GM21528 (cell line): Measurements from ENCODE around the gene MUC2.

Experiments
- ATAC-seq: cut with Tn5 transposase; IDR thresholded peaks from one replicate; pipeline ENCODE4 v1.9.1; 2021; ENCODE audit warnings: mild to moderate bottlenecking, moderate library complexity; ENCODE audit not compliant: unreplicated experiment, low FRiP score

MUC2 gene

DNA sequence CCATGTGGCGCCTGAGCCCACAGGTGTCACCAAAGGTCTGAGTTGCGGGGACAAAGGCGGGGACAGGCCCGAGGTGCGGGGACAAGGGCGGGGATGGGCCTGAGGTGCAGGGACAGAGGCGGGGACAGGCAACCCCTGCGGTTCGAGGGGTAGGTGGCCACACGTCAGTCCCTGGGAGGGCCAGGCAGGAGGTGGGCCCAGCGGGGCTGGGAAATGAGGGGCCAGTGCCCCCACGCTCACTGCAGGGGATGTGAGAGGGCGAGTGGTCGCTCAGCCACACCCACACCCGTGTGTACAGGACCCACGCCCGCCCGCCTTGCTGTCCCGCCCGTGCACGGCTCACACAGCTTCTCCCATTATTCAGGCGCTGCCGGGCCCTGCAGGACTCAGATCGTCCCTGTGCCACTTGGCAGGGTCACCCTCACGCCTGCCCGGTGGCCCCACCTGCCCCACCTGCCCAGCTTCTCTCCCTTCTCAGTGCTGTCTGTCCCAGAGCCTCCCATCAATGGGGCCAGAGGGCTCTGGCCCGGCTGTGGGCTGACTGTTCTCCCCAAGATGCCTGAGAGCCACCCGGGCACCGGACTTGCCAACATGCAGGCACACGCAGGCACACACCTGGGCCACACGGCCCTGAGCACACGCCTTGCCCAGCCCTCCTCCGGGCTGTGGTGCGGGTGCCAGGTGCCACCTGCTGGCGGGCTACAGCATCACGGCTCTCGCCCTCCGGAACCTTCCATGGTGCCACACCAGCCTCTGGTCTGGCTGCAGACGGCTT is 23.9 kb upstream of the MUC2 start:
- no peak for ATAC-seq

DNA sequence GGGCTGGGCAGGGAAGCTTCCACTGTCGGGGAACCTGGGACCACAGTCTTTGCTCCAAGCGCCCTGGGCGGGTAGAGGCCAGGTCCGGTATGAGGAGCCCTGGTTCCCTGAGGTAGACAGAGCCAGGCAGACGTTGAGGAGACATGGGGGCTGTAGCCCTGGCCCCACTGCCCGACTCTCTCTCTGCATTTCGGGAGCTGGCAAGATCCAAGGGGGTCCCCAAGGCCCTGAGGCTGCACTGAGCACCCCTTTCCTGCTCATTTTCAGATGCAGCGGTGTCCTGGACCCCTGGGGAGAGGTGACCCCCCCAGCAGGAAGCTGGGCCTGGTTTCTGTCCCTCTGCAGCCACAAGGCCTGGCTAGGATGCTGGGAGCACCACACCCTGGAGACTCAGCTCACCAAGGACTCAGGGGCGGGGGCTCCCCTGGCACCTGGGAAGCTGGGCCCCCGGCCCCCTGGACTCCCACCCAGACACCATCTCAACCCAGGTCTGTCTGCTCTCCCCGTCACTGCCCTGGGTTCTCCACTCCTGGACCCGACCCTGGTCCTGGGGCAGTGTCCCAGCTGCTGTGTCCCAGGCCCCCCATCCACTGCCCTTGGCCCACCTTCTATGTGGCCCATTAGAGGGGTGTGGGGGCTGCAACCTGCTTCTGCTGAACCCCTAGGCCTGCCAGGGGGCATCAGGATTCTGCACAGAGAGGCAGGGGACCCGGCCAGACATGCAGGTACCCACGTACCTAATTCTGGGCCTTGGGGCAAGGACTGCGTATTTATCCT is 23.1 kb upstream of the MUC2 start:
- no peak for ATAC-seq

DNA sequence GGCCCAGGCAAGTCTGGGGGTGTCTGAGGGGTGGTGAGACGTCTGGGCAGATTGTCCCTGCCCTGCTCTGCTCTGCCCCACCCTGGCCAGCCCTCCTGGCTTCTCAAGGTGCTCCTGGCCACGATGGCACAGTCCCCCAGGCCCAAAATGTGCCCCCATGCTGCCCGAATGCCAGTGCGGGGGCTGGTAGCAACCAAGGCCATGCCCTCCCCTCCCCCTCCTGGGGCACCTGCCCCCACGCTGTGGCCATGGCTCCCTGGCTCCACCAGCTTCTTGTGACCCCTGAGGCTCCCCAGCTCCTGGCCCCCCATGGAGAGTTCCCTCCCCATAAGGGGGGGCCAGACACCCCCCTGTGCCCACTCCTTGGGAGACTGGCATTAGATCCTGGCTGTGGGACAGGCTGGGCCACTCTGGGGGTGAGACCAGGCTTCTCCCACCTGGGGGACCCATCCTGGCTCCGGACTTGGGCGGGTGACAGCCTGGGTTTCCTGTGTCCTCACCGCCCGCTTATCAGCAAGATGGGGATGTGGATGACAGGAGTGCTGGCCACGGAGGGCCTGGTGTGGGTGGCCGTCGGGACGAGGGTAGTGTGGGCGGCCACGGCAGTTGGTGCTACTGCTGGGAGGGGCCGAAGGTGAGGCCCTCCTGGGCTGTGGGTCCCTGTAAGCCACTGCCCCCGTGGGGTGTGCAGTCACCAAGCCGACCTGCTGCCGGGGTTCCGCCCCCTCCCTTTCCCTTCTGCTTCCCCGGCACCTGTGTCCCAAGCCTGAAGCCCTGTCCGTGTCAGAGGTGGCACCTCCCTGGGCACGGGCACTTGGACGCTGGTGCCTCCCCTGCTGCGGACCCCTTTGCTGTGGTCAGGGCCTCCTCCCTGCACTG is 22.3 kb upstream of the MUC2 start:
- no peak for ATAC-seq

DNA sequence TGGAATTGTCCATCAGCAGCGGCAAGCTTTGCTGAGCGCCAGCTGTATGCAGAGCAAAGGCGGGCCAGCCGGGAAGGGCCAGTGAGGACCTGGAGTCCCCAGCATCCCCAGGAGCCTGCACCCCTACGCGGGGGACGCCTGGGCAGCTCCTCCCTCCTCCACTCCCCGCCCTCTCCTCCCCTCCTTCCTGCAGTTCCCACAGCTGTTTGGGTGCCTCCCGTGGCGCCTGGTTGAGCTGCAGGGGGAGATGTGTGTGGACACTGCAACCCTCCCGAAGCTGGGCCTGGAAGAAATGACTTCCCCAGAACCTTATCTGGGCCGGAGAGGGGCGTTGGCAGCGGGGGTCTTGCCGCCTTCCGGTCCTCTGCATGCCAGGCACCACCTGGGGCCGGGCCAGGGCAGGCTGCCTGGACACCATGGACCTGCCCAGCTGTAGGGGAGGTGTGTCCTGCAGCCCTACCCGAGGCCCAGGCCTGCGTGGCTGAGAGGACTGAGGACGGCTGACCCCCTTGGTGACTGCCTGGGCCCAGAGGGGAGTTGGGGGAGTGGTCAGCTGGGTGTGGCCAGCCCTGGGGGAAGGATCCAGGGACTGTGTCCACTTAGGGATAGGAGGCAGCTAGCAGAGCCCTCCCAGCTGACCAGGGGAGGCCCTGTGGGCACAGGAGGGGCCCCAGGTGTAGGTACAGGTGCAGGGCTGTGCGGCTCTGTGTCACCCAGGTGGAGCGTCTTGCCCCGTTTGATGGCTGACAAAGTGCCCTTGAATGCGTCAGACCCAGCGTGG is 21.4 kb upstream of the MUC2 start:
- ATAC-seq, result no peak

DNA sequence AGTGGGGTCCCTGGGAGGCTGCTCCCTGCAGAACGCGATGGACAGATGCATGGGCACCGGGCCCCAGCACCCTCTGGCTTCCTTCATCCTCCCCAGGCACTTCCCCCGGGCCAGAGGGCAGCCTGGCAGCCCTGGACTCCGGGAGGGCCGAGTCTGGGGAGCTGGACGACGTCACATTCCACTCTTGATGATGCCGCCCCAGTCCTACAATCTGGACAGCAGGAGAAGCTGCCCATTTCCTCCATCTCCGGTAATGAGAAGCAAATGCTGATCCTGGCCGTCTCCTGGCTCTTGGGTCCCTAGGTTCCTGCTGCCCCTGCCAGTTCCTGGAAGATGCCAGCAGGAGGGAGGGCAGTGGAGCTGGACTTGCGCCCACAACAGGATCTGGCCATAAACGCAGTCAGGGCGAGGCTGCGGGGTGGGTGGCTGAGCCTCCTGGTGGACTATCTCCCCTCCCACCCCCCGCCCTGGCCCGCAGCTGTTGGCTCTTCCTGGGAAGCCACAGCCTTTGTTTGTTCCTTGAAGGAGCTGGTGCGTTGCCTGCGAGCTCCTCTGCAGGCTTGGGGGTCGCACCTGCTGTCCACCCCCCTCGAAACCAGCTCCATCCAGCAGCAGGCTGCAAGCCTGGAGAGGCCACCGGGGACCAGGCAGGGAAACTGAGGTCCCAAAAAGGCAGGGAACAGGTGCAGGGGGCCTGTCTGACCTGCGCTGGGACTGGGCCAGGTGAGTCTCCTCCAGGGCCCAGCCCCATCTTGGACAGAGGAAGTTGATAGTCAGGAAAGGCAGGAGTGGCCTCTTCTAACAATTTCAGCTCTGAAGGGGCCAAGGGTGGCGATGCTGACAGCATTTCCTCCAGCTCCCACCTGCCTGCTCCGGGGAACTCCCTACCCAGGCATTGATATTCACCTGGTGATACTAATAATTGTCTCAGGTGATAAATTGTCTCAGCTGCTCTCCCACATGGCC is 20.2 kb upstream of the MUC2 start:
- no peak for ATAC-seq

DNA sequence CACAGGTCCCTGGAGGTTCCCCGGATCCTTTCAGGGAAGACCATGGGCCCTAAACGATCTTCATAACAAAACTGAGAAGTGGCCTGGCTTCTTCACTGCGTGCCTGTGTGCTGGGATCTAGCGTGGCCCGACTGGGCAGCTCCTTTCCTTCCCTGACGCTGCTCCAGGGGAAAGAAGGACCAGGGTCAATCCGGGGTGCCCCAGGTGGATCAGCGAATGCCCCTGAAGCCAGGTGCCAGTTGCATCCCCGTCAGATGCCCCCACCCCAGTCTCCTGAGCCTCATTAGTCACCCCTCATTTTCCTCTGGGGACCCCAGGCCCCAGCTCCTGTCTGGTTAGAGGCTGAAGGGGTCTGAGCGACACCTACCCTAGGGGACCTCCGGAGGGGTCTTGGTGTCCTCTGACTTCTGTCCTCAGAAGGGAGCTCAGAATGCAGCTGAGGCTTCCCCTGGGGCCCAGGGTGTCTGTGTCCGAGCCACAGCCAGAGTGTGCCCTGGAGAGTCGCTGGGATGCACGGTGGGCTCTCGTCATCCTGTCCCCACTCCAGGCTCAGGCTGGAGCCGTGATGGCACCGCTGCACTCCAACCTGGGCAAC is 19.5 kb upstream of the MUC2 start:
- ATAC-seq, result no peak

DNA sequence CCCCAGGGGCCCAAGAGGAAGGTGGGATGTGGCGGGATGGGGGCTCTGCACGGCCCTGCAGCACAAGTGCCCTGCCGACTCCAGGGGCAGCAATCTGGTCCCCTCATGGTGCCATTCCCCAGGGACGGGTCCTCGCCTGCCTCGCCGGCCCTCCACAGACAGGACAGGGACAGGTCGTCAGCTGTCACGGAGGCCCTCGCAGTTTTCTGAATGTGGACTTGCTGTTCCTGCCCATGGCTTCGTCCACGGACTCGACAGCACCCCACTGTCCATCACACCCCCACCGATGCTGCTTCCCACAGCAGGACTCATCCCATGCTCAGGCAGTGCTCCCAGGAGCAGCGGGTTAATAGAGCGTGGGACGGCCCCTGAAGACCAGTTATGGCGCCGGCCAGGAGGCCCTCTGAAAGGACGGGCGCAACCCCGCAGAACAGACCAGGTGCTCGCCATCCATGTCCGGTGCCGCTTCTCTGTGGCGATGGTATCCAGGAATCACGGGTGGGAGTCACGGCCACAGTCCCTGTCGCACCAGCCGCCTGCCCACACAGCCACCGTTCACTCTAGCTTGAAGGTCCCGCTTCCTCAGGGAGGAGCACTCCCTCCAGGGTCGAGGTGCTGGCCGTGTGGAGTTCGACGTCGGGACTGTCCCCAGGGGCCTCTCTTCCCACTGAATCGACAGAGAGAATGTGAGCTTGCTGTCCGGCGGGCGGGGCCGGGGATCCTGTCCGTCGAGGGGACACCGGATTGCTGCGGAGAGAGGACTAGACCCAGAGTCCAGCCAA is 18.5 kb upstream of the MUC2 start:
- ATAC-seq, result no peak

DNA sequence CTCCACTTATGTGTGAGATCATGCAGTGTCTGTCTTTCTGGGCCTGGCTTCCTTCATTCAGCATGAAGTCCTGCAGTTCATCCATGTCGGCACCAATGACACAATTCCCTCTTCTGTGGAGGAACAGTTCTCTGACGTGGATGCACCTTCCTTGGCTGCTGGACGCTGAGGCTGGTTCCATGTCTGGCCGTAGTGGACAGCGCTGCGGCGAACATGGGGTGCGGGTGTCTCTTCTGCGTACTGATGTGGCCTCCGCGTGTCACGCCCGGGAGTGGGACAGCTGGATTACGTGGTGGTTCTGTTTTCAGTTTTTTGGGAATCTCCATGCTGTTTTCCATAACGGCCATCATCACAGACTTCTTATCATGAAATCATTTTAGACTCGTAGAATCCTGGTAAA is 16.9 kb upstream of the MUC2 start:
- no peak for ATAC-seq

DNA sequence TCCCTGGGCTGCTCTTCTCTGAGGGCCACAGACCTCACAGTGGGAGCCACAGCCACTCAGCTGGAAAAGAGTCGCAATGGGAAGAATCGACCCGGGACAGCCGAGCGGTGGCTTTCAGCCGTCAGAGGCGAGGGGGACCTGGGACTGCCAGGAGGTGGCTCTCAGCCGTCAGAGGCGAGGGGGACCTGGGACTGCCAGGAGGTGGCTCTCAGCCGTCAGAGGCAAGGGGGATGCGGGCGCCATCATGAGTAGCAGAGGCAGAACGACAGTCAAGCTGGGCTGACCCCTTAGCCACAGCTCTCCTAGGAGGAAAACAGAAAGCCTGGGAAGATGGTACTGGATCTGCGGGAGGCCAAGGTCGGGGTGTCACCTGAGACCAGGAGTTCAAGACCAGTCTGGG is 14.9 kb upstream of the MUC2 start:
- no peak for ATAC-seq

DNA sequence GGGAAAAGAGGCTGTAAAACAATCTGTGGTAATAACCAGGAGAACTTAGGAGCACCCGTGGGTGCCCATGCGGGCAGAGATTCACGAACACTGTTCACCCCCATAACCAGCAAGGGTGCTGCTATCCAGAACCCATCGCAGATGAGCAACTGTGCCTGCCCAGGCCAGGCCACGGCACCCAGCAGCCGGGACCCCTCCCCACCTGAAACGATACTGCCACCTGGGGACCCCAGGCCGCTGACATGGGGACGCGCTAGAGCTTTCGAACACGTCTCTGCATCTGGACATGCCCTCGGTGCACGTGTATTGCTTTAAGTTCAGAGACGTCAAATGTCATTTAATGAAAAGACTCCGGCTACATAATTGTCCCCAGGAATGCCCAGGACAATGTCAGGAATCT is 14.3 kb upstream of the MUC2 start:
- no peak for ATAC-seq

DNA sequence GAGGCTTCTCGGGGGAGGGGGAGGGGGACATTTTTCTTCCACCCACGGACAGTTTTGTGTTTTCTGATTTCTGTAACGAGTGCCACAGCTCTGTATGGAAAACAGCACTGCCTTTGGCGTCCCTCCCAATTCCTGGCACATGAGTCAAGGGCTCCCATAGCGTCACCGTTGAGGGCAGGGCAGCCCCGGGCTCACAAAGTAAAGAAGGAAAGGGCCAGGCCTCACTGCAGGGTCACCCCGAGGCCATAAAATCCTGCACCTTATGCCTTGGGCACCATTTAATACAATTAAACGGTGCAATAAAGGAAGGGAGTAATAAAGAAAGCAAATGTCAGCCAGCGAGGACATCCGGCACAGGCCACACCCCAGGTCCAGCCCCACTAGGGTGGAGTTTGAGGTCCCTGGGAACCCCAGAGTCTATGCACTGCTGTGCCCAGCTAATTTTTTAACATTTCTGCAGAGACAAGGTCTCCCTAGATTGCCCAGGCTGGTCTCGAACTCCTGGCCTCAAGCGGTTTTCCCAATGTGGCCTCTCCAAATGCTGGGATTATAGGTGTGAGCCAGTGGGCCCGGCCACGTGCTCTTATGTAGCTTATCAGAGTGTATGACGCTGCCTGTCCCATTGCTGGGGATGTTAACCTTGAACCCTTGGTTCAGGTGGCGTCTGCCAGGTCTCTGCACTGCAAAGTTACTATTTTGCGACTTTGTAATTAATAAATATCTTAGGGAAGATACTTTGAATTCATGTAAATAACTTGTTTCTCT is 13.6 kb upstream of the MUC2 start:
- no peak for ATAC-seq

DNA sequence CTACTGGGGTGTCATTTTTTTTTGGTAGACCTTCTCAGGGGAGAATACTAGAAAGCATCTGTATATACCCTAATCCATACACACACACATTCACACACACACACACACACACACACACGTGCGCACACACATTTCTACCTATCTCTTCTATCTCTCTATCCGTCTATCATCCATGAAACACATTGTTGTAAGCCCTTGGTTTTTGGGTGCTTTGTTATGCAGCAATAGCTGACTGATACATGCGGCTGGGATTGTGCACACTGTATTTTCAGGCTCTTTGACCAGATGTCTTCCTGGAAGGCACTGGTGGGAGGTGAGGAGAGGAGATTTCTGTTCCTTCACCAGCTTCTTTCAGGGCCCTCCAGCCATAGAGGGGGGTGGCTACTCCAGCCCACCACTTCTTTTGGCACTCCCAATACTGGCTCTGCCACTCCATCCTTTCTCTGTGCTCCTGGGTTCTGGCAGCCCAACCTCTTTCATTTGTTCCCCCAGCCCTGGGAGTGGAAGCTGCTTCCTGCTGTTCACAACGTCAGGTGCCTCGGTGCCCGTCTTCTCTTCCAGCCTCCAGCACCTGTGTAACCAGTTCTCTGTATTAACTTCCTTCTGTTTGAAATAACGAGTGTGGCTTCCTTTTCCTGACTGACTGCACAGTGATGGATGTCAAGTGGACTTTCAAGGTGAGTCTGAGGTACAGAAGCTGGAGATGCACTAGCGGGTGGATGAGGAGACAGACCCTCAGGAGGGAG is 12.4 kb upstream of the MUC2 start:
- no peak for ATAC-seq

DNA sequence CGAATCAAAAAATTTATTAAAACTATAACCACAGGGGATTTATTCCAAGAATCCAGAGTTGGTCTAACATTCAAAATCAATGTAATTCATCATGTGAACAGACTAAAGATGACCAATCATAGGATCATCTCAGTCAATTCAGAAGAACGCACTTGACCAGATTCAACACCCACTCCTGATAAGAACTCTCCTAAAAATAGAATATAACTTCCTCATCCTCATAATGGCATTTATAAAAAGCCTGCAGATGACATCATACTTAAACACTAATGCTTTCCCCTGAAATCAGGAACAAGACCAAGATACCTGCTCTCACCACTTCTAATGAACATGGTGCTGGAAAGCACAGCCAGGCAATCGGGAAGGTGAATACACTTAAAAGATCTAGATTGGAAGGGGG is 10.5 kb upstream of the MUC2 start:
- ATAC-seq, result no peak

DNA sequence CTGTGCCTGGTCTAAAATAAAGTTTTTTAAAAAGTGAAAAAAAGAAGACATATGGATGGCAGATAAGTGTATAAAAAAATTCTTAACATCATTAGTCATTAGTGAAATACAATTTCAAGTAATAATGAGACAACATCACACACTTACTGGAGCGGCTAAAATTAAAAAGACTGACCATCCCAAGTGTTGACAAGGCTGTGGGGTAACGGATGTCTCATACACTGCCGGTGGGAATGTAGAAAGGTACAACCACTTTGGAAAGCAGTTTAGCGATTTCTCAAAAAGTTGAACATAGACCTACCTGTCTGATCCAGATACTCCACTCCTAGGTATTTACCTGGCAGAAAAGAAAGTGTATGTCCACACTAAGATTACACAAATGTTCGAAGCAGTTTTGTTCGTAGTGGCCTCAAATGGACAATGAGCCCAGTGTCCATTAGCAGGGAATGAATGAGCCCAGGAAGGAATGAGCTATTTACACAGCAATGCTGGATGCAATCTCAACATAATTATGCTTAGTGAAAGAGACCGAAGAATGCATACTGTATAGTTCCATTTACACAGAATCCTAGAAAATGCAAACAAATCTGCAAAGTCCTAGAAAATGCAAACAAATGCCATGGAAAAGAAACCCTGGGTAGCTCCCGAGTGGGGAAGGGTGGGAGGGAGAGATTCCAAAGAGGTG is 6.7 kb upstream of the MUC2 start:
- no peak for ATAC-seq

DNA sequence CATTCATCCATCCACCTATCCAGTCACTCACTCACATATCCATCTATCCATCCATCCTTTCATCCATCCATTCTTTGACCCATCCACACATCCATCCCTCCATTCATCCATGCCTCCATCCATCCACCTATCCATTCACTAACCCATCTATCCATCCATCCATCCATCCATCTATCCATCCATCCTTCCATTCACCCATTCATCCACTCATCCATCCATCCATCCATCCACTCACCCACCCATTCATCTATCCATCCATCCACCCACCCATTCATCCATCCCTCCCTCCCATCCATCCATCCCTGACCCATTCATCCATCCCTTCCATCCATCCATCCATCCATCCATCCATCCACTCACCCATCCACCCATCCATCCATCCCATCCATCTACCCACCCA is 4.9 kb upstream of the MUC2 start:
- no peak for ATAC-seq
